DND-41 (cell line): ENCODE results near the gene MEGF8.
"Not testable (repeated sequence)": the region's sequence is repeated elsewhere in the genome, so short reads cannot be mapped to it uniquely, and the experiment has no call there.

Experiments
- ATAC-seq: fragments of 200-7000 bp; cut with Tn5 transposase; 3 replicates; pipeline ENCODE4 v1.9.1; 2021; ENCODE audit warnings: low read depth; ENCODE audit not compliant: insufficient read depth
- DNase-seq: peaks from one replicate; pipeline ENCODE4 v3.0.0-alpha.2; 2020
- H2AFZ ChIP-seq: 2 replicates; pipeline ENCODE4 v1.6.0; 2012; ENCODE audit warnings: low read depth, low read length
- H3K27ac ChIP-seq: 2 replicates; pipeline ENCODE4 v1.5.1; 2012; ENCODE audit warnings: low read length, inconsistent platforms
- H3K27me3 ChIP-seq: fragments of 200-600 bp; sonication (generic); 2 replicates; pipeline ENCODE4 v1.6.0; 2012; ENCODE audit warnings: low read length, mild to moderate bottlenecking, inconsistent platforms; ENCODE audit not compliant: insufficient read depth, poor library complexity
- H3K36me3 ChIP-seq: 2 replicates; pipeline ENCODE4 v1.5.1; 2012; ENCODE audit warnings: low read length, inconsistent platforms; ENCODE audit not compliant: insufficient read depth
- H3K4me1 ChIP-seq: 2 replicates; pipeline ENCODE4 v1.5.1; 2012; ENCODE audit warnings: mild to moderate bottlenecking, low read length; ENCODE audit not compliant: insufficient read depth
- H3K4me2 ChIP-seq: 2 replicates; pipeline ENCODE4 v1.6.0; 2012; ENCODE audit warnings: mild to moderate bottlenecking, moderate library complexity, low read length, inconsistent platforms; ENCODE audit not compliant: insufficient read depth
- H3K4me3 ChIP-seq, 2 experiments: fragments of 200-600 bp in 1 of 2; shearing (Covaris generic) in 1 of 2; 2 replicates each; pipeline ENCODE4 v1.5.1; 2012 to 2016; ENCODE audit warnings: inconsistent platforms in 2 of 2, low read length in 2 of 2, mild to moderate bottlenecking in 2 of 2, low read depth in 1 of 2, moderate library complexity in 1 of 2
- H3K79me2 ChIP-seq: 2 replicates; pipeline ENCODE4 v1.6.0; 2012; ENCODE audit warnings: low read length, inconsistent platforms; ENCODE audit not compliant: insufficient read depth
- H3K9ac ChIP-seq: 2 replicates; pipeline ENCODE4 v1.6.0; 2012; ENCODE audit warnings: low read depth, mild to moderate bottlenecking, inconsistent platforms, low read length, moderate library complexity
- H3K9me3 ChIP-seq: 2 replicates; pipeline ENCODE4 v1.5.1; 2012; ENCODE audit warnings: low read length, moderate library complexity, mild to moderate bottlenecking, inconsistent platforms; ENCODE audit not compliant: insufficient read depth, severe bottlenecking
- H4K20me1 ChIP-seq: 2 replicates; pipeline ENCODE4 v1.6.0; 2012; ENCODE audit warnings: low read length; ENCODE audit not compliant: insufficient read depth
- CTCF ChIP-seq: IDR thresholded peaks from 2 replicates; pipeline ENCODE4 v1.5.1; 2012; ENCODE audit warnings: borderline replicate concordance, low read length, moderate library complexity, mild to moderate bottlenecking; ENCODE audit not compliant: poor library complexity, severe bottlenecking; ENCODE audit errors: extremely low read depth
- EZH2 ChIP-seq: IDR thresholded peaks from 3 replicates; pipeline ENCODE4 v1.6.1; 2012; ENCODE audit warnings: borderline replicate concordance, low read depth, mild to moderate bottlenecking, moderate library complexity, low read length, inconsistent platforms; ENCODE audit not compliant: severe bottlenecking

MEGF8 gene

DNA sequence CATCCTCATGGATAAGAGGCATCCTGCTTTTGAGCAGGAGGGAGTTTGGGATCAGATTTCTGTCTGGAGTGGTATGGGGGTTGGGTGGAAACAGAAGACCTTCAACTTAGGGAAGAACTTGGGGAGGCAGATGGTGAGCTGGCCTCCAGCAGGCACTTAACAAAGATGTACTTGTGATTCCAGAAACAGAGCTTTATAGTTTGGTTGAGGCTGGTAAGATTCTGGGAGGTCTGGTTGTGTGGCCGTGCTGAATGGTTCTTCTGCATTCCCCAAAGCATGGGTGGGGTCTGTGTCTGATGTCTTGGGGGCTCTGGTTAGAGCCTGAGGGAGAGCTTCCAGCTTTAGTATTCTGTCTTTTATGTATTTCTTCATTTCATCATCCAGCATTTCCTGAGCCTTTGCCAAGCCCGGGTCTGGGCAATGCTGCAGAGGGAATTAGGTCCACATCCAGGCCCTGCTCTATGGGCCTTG, 4.8 kb downstream of the MEGF8 start:
- Histone ChIP-seq H3K9ac (no peak overlapping the region), H3K4me2 (no peak overlapping the region), H3K9me3 (no peaks in the 10 kb centered on the region), H2AFZ (no peak overlapping the region), H3K27ac (no peak overlapping the region), H4K20me1 (peaks cover 21% of the 10 kb centered on the region; the same call in 1 of the 2 replicates), H3K79me2 (peaks cover 34% of the 10 kb centered on the region), H3K4me1 (peaks cover 30% of the 10 kb centered on the region), H3K27me3 (no peaks in the 10 kb centered on the region), H3K36me3 (no peaks in the 10 kb centered on the region; the same call in 1 of the 2 replicates), H3K4me3 (no peak overlapping the region)
- DNase-seq = no peak
- no peak for ATAC-seq
- TF ChIP-seq CTCF (no peak), EZH2 (no peak)

DNA sequence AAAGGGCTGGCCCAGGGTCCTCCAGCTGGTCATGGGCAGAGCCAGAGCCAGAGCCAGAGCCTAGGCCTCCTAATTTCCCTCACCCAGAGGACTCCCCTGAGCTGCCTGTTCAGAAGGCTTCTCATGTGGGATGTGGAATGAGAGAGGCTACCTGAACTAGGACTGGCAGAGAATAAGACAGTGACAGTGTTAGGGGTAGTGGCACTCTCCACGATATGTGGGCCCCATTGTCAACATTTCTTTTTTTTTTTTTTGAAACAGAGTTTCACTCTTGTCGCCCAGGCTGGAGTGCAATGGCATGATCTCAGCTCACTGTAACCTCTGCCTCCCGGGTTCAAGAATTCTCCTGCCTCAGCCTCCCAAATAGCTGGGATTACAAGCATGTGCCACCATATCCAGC, 5.9 kb downstream of the MEGF8 start:
- peaks cover 24% of the 10 kb centered on the region for H3K4me1 ChIP-seq
- not testable (repeated sequence) for H3K9me3 ChIP-seq, H3K4me3 ChIP-seq, H3K4me2 ChIP-seq, DNase-seq, H3K36me3 ChIP-seq, H2AFZ ChIP-seq, ATAC-seq, H3K27me3 ChIP-seq, H3K27ac ChIP-seq, H3K9ac ChIP-seq
- H3K79me2 ChIP-seq = peaks cover 25% of the 10 kb centered on the region
- H4K20me1 ChIP-seq = peaks cover 21% of the 10 kb centered on the region; the same call in 1 of the 2 replicates

- Histone ChIP-seq H3K4me1 (peaks cover 17% of the 10 kb centered on the region), H3K36me3 (peaks cover 11% of the 10 kb centered on the region), H3K27me3 (no peaks in the 10 kb centered on the region), H3K4me2 (no peak overlapping the region), H3K9me3 (no peaks in the 10 kb centered on the region), H3K27ac (no peak overlapping the region), H4K20me1 (peaks cover 21% of the 10 kb centered on the region; the same call in 1 of the 2 replicates), H3K4me3 (no peak overlapping the region), H3K9ac (no peak overlapping the region), H3K79me2 (peaks cover 18% of the 10 kb centered on the region), H2AFZ (no peak overlapping the region)
- DNase-seq = no peak
- no peak for TF ChIP-seq EZH2
- TF ChIP-seq CTCF = no peak
- ATAC-seq = no peak
Measured at GRCh38 chr19:42332059-42332458, 6.6 kb downstream of the MEGF8 start.

- no peak overlapping the region for H3K4me3 ChIP-seq
- H3K4me2 ChIP-seq = no peak overlapping the region
- H3K9ac ChIP-seq = no peak overlapping the region
- peaks cover 10% of the 10 kb centered on the region; the same call in 1 of the 2 replicates for H3K79me2 ChIP-seq
- H2AFZ ChIP-seq = no peak overlapping the region
- H3K9me3 ChIP-seq = no peaks in the 10 kb centered on the region
- DNase-seq (no peak), ATAC-seq (no peak)
- no peaks in the 10 kb centered on the region for H3K27me3 ChIP-seq
- TF ChIP-seq CTCF (no peak), EZH2 (no peak)
- no peak overlapping the region for H3K27ac ChIP-seq
- peaks cover 15% of the 10 kb centered on the region; the same call in 1 of the 2 replicates for H4K20me1 ChIP-seq
- peaks cover 7% of the 10 kb centered on the region for H3K4me1 ChIP-seq
- peaks cover 12% of the 10 kb centered on the region for H3K36me3 ChIP-seq
Measured at GRCh38 chr19:42333018-42333417, 7.6 kb downstream of the MEGF8 start.
